RWPE1 (cell line): ENCODE results near the gene CLSTN2.
A peak's percentile ranks its signal among the peaks of the same experiment; 100 is the strongest.

Experiments
- CTCF ChIA-PET: fragments of 350-600 bp; sonication (Branson Sonifier 250); formaldehyde crosslinking; extraction: SDS; loops from one replicate; lab custom pipeline; 2021; lab: Yijun Ruan, JAX
- POLR2A ChIA-PET: fragments of 400-600 bp; formaldehyde crosslinking; extraction: SDS; loops from one replicate; lab custom pipeline; 2020; ENCODE audit warnings: antibody characterized with exemption; ENCODE audit not compliant: low non-redundant PET; lab: Yijun Ruan, JAX
- DNase-seq: peaks from one replicate; pipeline ENCODE4 v3.0.0; 2012; ENCODE audit warnings: low spot score
- H3K27ac ChIP-seq: fragments of 450-650 bp; 2 replicates; pipeline ENCODE4 v1.5.1; 2017
- CTCF ChIP-seq: fragments of 450-650 bp; conservative IDR thresholded peaks from 2 replicates; pipeline ENCODE4 v1.5.1; 2017; ENCODE audit warnings: low read depth, mild to moderate bottlenecking

Gene CLSTN2

GRCh38 chr3:139945942-139946341 lies 11.0 kb downstream of the CLSTN2 start:
- DNase-seq, result no peak
- ChIA-PET POLR2A (no interaction called here), CTCF (no interaction called here)
- no peak for TF ChIP-seq CTCF
- no peak overlapping the region for H3K27ac ChIP-seq

GRCh38 chr3:139948467-139948866 lies 13.5 kb downstream of the CLSTN2 start:
- no peak for TF ChIP-seq CTCF
- ChIA-PET POLR2A (no interaction called here), CTCF (interaction anchor here (0.9 kb wide), 1 partner anchor 31 kb away, joined by 3 read pairs; no protein-coding TSS in a partner anchor)
- H3K27ac ChIP-seq, result no peak overlapping the region
- DNase-seq, result no peak

GRCh38 chr3:139948898-139949297 lies 13.9 kb downstream of the CLSTN2 start:
- POLR2A ChIA-PET, result no interaction called here

GRCh38 chr3:139953131-139953910 lies 18.3 kb downstream of the CLSTN2 start:
- CTCF ChIA-PET, result interaction anchor here (0.6 kb wide), 1 partner anchor 876 kb away, joined by 3 read pairs; no protein-coding TSS in a partner anchor
- no peak for TF ChIP-seq CTCF

More at GRCh38 chr3:139948898-139949297, 13.9 kb downstream of the CLSTN2 start:
- TF ChIP-seq CTCF, result no peak
- CTCF ChIA-PET, result no interaction called here
- DNase-seq, result no peak
- no peak overlapping the region for H3K27ac ChIP-seq

GRCh38 chr3:139954146-139954860 lies 19.3 kb downstream of the CLSTN2 start:
- ChIA-PET POLR2A (no interaction called here), CTCF (interaction anchor here (0.5 to 0.9 kb wide), 3 partner anchors 19 to 875 kb away, joined by 3 to 5 read pairs (median 3); partner anchors contain the start of gene CLSTN2)
- DNase-seq, result no peak
- no peak overlapping the region for H3K27ac ChIP-seq
- no peak for TF ChIP-seq CTCF

More at GRCh38 chr3:139953131-139953910, 18.3 kb downstream of the CLSTN2 start:
- H3K27ac ChIP-seq, result no peak overlapping the region
- peak; percentile 56 for DNase-seq
- POLR2A ChIA-PET, result no interaction called here

GRCh38 chr3:139957844-139958243 lies 22.9 kb downstream of the CLSTN2 start:
- POLR2A ChIA-PET, result no interaction called here
- no peak for DNase-seq
- no peak for TF ChIP-seq CTCF
- CTCF ChIA-PET, result no interaction called here
- no peak overlapping the region for H3K27ac ChIP-seq
